ENCODE data around the gene PGLYRP3.
A peak's percentile ranks its signal among the peaks of the same experiment; 100 is the strongest.

The PGLYRP3 gene, protein sequence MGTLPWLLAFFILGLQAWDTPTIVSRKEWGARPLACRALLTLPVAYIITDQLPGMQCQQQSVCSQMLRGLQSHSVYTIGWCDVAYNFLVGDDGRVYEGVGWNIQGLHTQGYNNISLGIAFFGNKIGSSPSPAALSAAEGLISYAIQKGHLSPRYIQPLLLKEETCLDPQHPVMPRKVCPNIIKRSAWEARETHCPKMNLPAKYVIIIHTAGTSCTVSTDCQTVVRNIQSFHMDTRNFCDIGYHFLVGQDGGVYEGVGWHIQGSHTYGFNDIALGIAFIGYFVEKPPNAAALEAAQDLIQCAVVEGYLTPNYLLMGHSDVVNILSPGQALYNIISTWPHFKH

DNA sequence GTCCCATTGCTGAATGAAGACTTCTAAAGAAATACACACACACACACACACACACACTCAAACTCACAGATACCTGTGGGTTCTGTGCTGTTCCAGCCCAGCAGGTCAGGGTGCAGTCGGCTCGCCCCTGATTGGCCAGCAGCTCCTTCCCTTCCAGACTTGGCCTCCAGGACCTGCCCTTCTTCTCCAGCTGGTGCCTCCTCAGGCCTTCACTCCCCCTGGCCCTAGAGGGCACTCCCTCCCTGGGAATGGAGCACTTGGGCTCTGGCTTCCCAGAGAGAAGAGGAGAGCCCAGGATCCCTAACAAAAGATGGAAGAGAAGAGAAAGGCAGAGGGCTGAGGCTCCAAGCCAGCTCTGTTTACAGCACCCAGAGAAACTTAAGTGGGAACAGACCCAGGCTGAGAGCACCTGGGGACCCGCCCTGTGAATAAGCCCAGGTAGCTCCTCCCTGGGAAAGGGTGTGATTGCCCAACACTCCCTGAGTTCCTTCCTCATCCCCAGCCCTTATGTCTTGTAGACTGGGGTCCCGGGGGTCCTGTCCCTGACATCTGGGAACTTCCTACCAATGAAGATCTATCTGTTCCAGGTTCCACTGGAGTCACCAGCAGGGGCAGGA is at the start of gene PGLYRP3:
TSS of gene PGLYRP3 (minus strand) at position 383 of the 617 bp plus-strand sequence. CDS start 2,287 bp downstream, outside the sequence.
- no peak for DNase-seq

DNA sequence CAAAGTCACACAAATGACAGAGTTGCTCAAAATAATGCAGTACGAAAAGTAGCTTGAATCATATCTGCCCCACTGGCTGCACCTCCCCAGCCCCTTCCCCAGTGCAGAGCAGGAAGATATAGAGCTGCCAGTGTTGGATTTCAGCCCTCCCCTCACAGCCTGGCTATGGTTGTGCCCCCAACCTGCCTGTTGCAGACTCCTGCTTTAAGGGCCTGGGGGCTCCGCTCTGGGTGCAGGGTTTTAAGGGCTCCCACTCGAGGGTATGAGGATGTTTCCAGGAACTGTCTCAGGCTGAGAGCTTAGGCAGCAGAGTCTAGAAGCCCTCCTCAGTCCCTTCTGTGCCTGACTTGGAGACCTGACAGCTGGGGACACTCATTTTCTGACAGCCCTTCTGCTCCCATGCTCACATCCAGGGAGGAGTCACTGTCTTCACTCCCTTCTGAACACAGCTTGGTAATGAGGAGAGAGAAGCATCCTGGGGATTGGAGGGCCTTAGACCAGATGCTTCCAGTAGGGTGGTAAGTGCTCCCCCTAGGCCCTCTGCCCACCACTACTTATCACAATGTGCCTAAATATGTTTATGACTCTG is 49.5 kb upstream of the PGLYRP3 start:
- DNase-seq, result no peak

DNA sequence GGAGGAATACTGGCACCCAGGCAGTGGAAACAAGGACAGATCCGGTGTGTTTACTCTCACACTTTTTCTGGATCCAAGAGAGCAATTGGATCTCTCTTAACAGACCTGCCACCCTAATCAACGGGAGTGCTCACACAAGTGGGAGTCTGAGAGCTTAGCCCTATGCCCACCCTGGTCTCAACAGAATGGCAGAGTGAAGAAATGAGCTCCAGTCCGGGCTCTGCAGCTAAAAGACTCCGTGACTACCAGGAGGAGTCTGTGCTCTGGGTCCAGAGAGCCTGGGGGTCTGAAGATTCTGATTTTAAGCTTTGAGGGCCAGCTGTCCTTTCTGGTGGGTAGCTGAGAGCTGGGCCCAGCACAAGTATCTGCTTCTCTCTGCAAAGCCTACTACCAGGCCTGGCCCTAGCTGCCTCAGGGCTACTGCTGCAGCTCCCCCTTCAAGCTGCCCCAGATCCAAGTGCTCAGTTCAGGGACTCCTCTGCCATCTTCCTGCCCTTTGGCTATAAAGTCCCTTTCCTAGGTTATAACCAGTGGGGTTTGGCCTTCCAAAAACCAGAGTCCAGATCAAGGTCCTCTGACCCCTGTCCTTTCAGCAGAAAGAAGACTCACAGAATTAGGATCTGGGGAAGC is 48.8 kb upstream of the PGLYRP3 start:
- DNase-seq, result no peak

DNA sequence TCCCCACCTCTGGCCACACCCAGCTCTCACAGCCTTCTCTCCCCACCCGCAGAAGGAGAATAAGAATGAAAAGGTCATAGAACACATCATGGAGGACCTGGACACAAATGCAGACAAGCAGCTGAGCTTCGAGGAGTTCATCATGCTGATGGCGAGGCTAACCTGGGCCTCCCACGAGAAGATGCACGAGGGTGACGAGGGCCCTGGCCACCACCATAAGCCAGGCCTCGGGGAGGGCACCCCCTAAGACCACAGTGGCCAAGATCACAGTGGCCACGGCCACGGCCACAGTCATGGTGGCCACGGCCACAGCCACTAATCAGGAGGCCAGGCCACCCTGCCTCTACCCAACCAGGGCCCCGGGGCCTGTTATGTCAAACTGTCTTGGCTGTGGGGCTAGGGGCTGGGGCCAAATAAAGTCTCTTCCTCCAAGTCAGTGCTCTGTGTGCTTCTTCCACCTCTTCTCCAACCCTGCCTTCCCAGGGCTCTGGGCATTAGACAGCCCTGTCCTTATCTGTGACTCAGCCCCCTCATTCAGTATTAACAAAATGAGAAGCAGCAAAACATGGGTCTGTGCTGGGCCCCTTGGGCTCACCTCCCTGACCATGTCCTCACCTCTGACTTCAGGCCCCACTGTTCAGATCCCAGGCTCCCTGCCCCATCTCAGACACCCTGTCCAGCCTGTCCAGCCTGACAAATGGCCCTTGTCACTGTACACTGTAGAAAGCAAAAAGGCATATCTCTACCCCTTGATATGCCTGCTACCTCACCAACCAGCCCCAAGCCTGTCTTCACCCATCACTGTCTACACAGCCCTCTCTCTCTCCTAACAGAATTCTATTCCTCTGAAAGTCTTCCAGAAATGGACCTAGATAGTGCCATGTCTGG is 48.1 kb upstream of the PGLYRP3 start:
- DNase-seq, result no peak

DNA sequence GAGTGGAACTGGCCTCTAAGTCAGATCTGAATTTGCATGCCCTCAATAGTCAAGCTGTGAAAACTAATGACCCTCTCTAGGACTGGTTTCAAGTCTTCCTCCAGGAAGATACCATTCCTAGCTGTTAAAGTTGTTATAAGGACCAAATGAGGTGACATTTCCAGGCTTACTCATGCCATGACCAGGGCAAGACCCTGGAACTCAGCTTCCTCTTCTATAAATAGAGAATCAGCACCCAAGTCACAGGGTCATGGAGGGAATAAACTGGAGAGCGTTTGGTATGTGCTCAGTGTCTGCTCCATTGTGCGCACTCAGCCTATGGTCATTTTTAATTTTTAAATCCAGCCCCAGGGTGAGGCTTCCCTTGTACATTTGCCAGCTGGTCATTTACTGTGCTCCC is 47.4 kb upstream of the PGLYRP3 start:
- DNase-seq, result no peak

DNA sequence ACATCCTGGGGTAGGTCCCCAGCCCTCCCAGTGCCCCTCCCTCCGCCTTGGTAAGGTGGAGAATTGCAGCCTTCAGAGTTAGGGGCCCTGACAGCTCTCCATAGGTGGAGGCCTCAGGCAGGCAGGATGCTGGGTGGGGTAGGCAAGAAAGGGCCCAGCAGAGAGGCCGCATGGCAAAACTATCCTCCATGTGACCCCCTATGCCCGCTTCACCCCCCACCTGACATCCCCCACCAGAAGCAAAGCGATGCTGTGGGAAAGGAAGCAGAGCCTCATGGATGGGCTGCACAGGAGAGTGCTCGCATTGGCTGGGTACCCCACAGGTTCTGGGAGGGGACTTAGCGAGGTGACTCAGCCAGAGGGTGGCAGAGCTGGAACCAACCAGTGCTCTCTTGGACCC is 46.5 kb upstream of the PGLYRP3 start:
- no peak for DNase-seq

DNA sequence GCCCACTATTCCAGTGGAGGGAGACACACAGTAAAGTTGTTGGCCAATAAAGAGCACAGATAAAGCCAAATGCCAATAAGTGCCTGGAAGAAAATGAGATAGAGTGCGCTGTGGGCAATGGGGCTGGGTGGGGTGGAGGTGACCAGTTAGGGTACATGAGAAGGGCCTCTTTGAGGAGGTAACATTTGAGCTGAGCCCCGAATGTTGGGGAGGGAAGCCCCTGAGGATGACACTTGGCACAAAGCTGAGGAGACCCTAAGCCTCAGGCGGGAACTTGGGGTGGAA is 45.9 kb upstream of the PGLYRP3 start:
- no peak for DNase-seq

DNA sequence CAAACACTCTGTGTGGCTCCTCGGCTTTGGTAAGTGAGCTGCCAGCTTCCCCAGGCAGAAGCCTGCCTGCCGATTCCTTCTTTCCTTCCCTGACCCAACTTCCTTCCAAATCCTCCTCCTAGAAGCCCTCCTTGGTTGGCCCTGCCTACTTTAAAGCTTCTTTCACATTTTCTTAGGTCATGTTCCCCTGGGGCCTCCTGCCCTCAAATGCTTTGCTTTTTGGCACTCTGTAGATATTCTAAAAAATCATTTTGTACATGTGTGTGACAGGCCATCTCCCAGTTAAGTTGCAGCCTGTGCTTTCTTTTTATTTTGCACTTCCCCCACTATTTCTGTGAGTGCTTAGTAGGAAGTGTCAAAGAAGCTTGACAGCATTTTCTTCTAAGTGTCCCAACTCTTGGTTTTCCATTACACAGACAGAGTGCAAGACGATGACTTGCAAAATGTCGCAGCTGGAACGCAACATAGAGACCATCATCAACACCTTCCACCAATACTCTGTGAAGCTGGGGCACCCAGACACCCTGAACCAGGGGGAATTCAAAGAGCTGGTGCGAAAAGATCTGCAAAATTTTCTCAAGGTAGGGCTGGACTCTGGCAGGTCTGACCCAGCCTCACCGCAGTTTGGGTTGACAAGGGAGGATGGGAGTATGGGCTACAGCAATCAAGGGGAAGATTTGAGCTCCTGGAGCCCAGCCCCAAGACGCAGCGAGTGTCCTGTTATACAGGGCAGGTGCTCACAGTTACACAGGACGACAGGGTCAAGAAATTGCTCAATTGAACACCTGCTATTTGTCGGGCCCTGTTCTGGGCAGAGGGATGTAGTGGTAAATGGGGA is 45.3 kb upstream of the PGLYRP3 start, which contains the start of gene S100A9:
TSS of gene S100A9 (plus strand) at position 2 of the 838 bp plus-strand sequence. CDS start at position 432, 430 bp downstream.
- DNase-seq, result no peak

DNA sequence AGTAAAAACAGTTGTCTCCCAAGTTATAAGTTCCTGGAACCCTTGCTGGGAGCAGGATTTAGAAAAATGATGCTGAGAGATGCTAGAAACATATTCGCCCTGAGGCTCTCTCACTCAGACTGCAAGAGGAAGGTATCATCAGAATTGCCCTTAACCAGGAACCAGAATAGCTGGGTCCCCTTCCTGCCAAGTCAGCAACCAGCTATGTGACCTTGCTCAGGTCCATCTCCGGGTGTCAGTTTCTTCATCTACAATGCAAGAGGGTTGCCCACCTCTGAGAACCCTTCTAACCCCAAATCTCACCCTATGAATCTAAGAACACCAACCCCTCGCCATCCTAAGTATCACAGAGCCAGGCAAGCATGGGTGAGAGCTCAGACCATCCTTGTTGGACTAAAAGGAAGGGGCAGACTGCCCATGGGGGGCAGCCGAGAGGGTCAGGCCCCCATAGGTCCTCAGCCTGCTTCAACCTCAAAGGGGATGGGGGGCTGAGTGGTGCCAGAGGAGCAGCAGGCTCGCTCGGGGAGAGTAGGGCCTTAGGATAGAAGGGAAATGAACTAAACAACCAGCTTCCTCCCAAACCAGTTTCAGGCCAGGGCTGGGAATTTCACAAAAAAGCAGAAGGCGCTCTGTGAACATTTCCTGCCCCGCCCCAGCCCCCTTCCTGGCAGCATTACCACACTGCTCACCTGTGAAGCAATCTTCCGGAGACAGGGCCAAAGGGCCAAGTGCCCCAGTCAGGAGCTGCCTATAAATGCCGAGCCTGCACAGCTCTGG is 44.5 kb upstream of the PGLYRP3 start:
- no peak for DNase-seq

DNA sequence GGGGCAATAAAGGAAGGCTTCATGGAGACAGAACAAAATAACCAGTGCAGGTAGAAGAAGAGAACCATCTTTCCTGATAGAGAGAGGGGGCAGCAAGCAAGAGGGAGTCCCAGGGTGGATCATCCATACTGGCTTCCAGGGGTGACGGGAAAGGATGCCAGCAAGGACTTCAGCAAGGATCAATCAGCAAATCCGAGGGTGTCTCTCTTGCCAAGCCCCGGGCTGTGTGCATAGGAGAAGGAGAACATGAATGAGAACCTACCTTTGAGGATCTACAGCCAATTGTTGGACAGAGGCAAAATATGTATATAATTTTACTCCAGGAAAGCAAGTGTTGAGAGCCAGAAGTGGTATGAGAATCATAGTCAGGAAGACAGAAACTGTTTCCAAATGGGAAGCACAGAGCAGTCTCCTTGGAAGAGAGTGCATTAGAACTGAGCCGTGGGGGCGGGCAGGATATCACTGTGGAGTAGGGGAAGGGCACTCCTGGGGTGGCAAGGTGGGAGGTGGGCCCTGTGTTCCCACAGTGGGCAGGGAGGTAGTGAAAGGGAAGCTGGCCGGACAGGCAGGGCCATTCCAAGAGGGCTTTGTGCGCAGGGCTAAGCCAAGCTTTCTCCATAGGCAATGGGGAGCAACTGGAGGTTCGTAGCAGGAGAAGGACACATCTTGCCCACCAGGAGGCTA is 43.8 kb upstream of the PGLYRP3 start:
- no peak for DNase-seq

DNA sequence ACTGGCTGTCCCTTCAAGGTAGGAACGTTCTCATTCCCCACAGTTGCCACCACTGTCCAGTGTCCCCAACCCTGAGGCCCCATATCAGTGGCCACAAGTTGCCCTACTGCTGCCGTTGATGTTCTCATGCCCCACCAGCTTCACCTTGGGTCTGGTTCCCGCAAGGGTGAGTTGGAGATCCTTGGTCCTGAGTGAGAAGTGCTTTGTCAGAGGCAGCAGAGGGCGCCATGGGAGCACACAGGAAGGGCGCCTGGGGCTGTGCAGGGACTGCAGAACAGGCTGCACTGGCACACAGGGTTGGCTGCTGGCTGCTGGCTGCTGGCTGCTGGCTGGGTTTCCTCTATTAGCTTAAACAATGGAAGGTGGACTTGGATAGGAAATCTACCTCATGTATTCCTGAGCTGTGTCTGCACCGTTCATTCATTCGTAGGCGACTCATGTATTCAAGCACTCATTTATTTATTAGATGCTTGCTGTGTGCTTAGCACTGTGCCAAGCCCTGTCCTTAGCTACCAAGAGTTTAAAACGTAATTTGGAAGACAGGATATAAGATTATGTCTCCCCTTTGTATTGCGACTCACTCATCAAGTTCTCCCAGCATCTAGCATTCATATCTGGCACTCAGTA is 42.8 kb upstream of the PGLYRP3 start:
- no peak for DNase-seq

DNA sequence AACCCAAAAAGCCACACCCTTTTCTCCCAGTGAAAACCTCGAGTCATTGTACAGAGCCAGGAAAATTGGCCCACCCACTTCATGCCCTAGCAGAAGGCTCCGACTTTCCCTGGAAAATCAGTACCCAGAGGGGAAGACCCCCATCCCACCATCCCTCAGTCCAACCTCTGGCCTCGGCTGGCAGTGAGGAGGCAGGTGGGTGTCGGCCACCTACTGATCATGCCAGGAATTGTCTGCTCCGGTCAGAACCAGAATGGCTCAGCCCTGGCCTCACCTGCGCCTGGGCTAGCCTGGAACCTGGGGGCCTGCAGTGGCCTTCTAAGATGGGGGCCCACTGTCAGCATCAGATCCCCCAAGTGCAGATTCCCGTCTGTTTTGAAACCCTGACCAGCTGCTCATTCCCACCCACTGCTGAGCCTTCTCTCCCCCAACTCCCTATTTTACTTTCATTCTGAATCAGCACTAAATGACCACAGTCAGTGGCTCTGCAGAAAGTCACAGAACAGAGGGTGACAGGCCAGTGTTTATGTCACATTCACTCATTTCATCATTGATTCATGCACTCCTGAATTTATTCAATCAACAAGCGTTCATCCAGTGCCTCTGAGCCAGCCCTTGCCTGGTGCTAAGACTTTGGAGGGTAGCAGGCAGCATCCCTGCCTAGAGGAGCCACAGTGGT is 41.9 kb upstream of the PGLYRP3 start:
- DNase-seq, result no peak

DNA sequence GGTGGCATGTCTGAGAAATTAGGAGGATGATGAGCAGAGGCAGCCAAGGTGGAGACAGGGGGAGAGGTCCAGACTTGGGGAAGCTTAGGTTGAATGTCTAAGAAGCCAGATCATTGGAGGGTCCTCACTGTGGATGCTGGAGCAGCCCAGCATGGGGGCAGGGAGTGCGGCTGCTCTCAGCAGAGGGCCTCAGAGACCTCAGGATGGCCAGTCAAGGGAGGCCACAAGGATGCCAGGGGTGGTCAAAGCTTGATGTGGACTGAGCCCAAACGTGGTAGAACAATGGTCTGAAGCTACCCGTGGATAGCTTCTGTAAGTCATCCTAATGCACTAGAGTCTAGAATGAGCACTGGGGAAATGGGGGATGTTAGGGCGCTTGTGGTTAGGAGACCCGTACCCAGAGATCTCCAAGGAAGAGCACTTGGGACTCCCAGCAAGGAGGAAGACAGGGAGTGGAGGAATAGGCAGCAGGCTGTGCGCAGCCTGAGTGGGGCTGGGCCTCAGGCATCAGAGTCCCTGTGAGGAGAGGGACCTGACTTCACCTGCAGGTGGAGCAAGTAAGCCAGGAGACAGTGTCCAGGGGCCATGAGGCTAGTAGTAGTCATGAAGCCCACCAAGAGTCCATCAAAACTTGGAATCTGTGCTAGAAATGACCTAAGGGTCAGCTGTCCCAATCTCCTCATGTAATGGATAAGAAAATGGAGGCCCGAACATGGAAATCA is 40.6 kb upstream of the PGLYRP3 start:
- DNase-seq, result no peak

DNA sequence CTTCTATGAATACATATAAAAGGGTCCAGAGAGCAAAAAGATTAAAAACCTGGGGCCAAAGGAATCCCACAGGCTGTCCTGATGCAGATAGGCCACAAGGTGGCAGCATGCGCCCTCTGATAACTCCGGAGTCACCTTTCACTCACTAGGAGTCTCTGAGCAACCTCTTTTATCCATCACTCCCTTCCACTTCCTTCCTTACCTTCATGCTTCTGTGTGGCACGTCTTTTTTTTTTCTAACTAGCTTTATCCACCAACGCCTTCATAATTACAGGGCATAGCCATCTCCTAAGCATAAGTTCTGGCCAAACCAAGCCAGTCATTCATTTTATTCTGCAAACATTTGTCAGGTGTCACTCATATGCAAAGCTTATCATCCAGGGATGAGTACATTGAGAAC is 39.8 kb upstream of the PGLYRP3 start:
- DNase-seq, result peak; percentile 59

DNA sequence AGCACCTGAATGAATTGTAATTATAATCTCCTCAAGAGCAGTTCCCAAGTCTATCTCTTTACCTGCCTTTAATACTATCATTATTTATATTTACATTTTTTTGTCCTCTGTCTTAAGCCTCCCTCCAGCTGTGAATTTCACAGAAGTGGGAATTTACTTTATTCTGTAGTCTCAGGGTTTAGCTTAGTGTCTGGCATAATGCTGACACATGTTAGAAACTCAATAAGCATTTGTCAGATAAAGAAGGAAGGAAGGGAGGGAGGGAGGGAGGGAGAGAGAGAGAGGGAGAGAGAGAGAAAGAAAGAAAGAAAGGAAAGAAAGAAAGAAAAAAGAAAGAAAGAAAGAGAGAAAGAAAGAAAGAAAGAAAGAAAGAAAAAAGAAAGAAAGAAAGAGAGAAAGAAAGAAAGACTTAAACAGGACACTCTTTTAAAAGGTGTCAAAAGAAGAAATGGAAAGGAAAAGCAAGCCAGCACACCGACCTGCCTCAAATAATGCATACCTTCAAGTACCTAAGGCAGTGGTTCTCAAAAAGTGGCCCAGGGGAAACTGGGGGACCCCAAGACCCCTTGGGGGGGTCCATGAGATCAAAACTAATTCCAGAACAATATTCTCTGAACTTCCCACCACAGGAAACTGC is 37.7 kb upstream of the PGLYRP3 start:
- no peak for DNase-seq

DNA sequence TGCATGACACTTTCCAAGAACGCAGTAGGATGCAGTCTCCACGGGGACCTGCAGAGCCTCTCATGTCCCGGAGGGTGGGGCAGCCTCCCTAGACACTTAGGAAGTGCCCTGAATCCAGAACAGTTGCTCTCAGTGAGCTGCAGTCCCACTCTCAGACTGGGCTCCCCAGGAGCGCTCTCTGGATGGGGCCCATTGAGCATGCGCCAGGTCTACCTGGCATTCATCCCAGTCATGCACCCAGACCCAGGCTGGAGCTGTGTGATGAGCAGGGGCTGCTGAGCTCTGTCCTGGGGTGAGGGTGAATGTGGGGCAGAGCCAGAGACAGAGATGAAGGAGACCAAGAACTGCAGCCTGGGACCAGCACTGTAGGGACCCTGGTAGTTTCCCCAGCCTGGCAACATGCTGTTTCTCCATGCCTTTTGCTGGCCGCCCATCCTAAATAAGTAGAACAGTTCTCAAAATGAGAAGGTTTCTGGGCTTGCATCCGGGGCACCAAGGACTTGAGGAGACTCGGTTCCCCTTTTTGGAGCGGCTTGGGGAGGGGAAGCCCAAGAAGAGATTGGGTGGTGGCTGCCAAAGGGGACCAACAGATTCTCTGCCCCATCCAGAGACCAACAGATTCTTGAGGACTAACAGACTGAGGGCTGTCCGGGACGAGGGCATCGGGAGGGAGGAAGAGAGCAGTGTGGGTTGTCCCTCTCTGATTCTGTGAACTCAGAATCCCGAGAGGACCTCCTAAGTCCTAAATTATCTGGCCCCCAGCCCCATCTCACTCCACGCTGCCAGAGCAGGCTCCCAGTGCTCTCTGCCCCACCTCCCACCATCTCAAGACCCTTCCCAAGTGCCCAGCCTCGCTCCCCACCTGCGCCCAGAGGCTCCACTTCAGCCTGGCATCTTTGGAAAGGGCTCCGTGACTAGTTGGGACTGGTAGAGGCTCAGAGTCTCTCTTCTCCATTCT is 36.9 kb upstream of the PGLYRP3 start:
- no peak for DNase-seq

Measured in activated T-cell treated with anti-CD3 and anti-CD28 coated beads, Interleukin-2, amount 50 U/mL, for 1 hour (primary cell).